HepG2 (cell line): ENCODE data around the gene CDKN1A. TPM values are rescaled to one million over a fixed set of nuclear protein-coding genes. Genes with fewer than 3 reads are reported as not detected.

Experiments
- ATAC-seq: fragments of 200-7000 bp; cut with Tn5 transposase; 3 replicates; pipeline ENCODE4 v1.9.1; 2020; ENCODE audit warnings: mild to moderate bottlenecking, moderate library complexity
- BruUV-seq: library from RNA; stranded (reverse); fragments of 400-500 nt; replicated peaks from 2 replicates; lab custom pipeline; 2021; lab: Mats Ljungman, UMichigan
- CTCF ChIA-PET: fragments of 300-600 bp; formaldehyde crosslinking; extraction: SDS; loops from one replicate; lab custom pipeline; 2021; ENCODE audit warnings: low total read pairs, inconsistent platforms, low intra/inter-chr PET ratio; lab: Yijun Ruan, JAX
- POLR2A ChIA-PET: fragments of 350-600 bp; sonication (Branson Sonifier 250); formaldehyde crosslinking; loops from one replicate; lab custom pipeline; 2020; ENCODE audit warnings: antibody characterized with exemption, inconsistent platforms; lab: Yijun Ruan, JAX
- DNase-seq: peaks from one replicate; pipeline ENCODE4 v3.0.0-alpha.2; 2015; ENCODE audit warnings: low spot score
- FAIRE-seq: peaks from 3 replicates; lab custom pipeline; 2011; peaks lifted over from hg19 to GRCh38; lab: Jason Lieb, UNC
- H2AFZ ChIP-seq: one replicate; pipeline ENCODE4 v1.6.1; 2011; ENCODE audit warnings: low read length, inconsistent platforms
- H3K27ac ChIP-seq: fragments of 300-600 bp; 3 replicates; pipeline ENCODE4 v1.8.0; 2011; ENCODE audit warnings: mixed run types, mild to moderate bottlenecking, mixed read lengths, low read length, inconsistent platforms; ENCODE audit not compliant: insufficient read depth; ENCODE audit errors: extremely low read length
- H3K27me3 ChIP-seq, 2 experiments: fragments of 200-600 bp in 1 of 2; 2 replicates in 1 of 2; 3 replicates in 1 of 2; pipeline versions ENCODE4 v1.6.0 to v1.8.0; 2011; ENCODE audit warnings: low read length in 2 of 2, mild to moderate bottlenecking in 2 of 2, moderate library complexity in 2 of 2, inconsistent platforms in 1 of 2; ENCODE audit not compliant: insufficient read depth in 2 of 2, control insufficient read depth in 1 of 2
- H3K36me3 ChIP-seq, 2 experiments: fragments of 200-600 bp in 1 of 2; replicated peaks in 1 of 2; 2 replicates in 1 of 2; 3 replicates in 1 of 2; pipeline versions ENCODE4 v1.5.1 to v1.8.0; 2011; ENCODE audit warnings: low read length in 2 of 2, inconsistent platforms in 1 of 2; ENCODE audit not compliant: insufficient read depth in 2 of 2, control insufficient read depth in 1 of 2
- H3K4me1 ChIP-seq: 2 replicates; pipeline ENCODE4 v1.5.1; 2012; ENCODE audit warnings: low read length, inconsistent platforms; ENCODE audit not compliant: insufficient read depth
- H3K4me2 ChIP-seq: 2 replicates; pipeline ENCODE4 v1.6.0; 2011; ENCODE audit warnings: low read depth, low read length, inconsistent platforms
- H3K4me3 ChIP-seq, 3 experiments: fragments of 200-600 bp in 1 of 3; sonication (generic), shearing (Covaris generic) in 1 of 3; replicated peaks in 1 of 3; 2 replicates each; pipeline ENCODE4 v1.5.1; 2011 to 2016; ENCODE audit warnings: low read length in 3 of 3, inconsistent platforms in 2 of 3, low read depth in 2 of 3, mild to moderate bottlenecking in 2 of 3, control low read depth in 1 of 3, mixed read lengths in 1 of 3; ENCODE audit not compliant: insufficient read depth in 1 of 3
- H3K79me2 ChIP-seq: one replicate; pipeline ENCODE4 v1.6.1; 2011; ENCODE audit warnings: low read length, inconsistent platforms; ENCODE audit not compliant: insufficient read depth
- H3K9ac ChIP-seq: 2 replicates; pipeline ENCODE4 v1.6.0; 2011; ENCODE audit warnings: mild to moderate bottlenecking, low read depth, low read length, inconsistent platforms; ENCODE audit not compliant: insufficient read depth
- H3K9me3 ChIP-seq: 2 replicates; pipeline ENCODE4 v1.5.1; 2012; ENCODE audit warnings: mild to moderate bottlenecking, low read length
- H4K20me1 ChIP-seq: 2 replicates; pipeline ENCODE4 v1.6.0; 2011; ENCODE audit warnings: inconsistent platforms, mild to moderate bottlenecking, low read length, moderate library complexity; ENCODE audit not compliant: insufficient read depth
- AGO2 ChIP-seq: fragments of 200-400 bp; formaldehyde crosslinking; optimal IDR thresholded peaks from 2 replicates; pipeline ENCODE3; 2017; ENCODE audit warnings: mild to moderate bottlenecking, low read depth, low read length, moderate library complexity
- KMT2A ChIP-seq: sonication (generic); formaldehyde crosslinking; IDR thresholded peaks from 2 replicates; pipeline ENCODE4 v1.4.0; 2020; ENCODE audit warnings: missing genetic modification reagents
- MEIS2 ChIP-seq: sonication (generic); formaldehyde crosslinking; IDR thresholded peaks from 2 replicates; pipeline ENCODE4 v1.9.0; 2021; ENCODE audit warnings: mild to moderate bottlenecking, missing genetic modification reagents
- SIX1 ChIP-seq: sonication (generic); formaldehyde crosslinking; IDR thresholded peaks from 2 replicates; pipeline ENCODE4 v1.4.0; 2020; ENCODE audit warnings: missing genetic modification reagents, borderline replicate concordance
- ZMYM3 ChIP-seq: sonication (generic); formaldehyde crosslinking; IDR thresholded peaks from 2 replicates; pipeline ENCODE4 v1.5.1; 2020; ENCODE audit warnings: mild to moderate bottlenecking, missing genetic modification reagents
- WGBS: methylation state at CpG from one replicate; pipeline ENCODE4 v1.1.6; 2017; ENCODE audit warnings: low lambda C conversion rate; 5-methylcytosine and 5-hydroxymethylcytosine counted together
- in situ Hi-C: cut with HindIII; loops from 2 replicates; pipeline ENCODE4 v1.10.0; 2017; ENCODE audit warnings: low pct_unique_long_range_greater_than_20kb; ENCODE audit not compliant: extremely low pct_ligation_motif_present
- intact Hi-C: fragments of 100-400 bp; cut with micrococcal nuclease; formaldehyde crosslinking; loops from one replicate; pipeline ENCODE4 v1.10.0; 2022; ENCODE audit not compliant: unreplicated experiment
- polyA plus RNA-seq, 8 experiments: library from polyadenylated mRNA; depleted of rRNA in 3 of 8; stranded (reverse) in 7 of 8; unstranded in 1 of 8; fragments of >200 nt; fragmentation: Illumina TruSeq in 4 of 8; extraction: Trizol in 4 of 8; gene quantifications; 2 replicates each; pipeline versions ENCODE4 v1.2.1 to v1.2.3, GENCODE V29; 2011 to 2016; ENCODE audit warnings: low read depth in 4 of 8, missing spikeins in 1 of 8, mixed read lengths in 1 of 8; ENCODE audit not compliant: insufficient read depth in 1 of 8
- total RNA-seq, 5 experiments: library from RNA; depleted of rRNA; stranded (reverse); fragments of >200 nt; fragmentation: Illumina TruSeq; extraction: Trizol; gene quantifications; 2 replicates each; pipeline ENCODE4 v1.2.3, GENCODE V29; 2016; ENCODE audit warnings: low read depth in 1 of 5
- TF ChIP-seq, protein P1 (sequence below): sonication (generic); formaldehyde crosslinking; IDR thresholded peaks from 2 replicates; pipeline ENCODE4 v1.8.0; 2022; ENCODE audit warnings: mild to moderate bottlenecking, missing genetic modification reagents
- TF ChIP-seq, protein P2 (sequence below): sonication (generic); formaldehyde crosslinking; IDR thresholded peaks from 2 replicates; pipeline ENCODE4 v1.4.0; 2020; ENCODE audit warnings: low read depth, mild to moderate bottlenecking, missing genetic modification reagents

CDKN1A gene
- total and polyA plus RNA-seq, 2 of the 13 experiments (the other 11 are each of a cell fraction or from before 2014, with no cell fraction given): 60.7 to 92.1 TPM

GRCh38 chr6:36636283-36636682, 42.2 kb upstream of the CDKN1A start:
- Histone ChIP-seq H4K20me1 (no peaks in the 10 kb centered on the region), H3K9ac (no peak overlapping the region), H3K4me3 (no peak overlapping the region), H3K27ac (no peak overlapping the region), H3K27me3 (peaks cover 5 to 26% of the 10 kb centered on the region in 2 experiments), H3K4me2 (no peak overlapping the region), H3K79me2 (no peaks in the 10 kb centered on the region), H3K9me3 (no peaks in the 10 kb centered on the region), H3K36me3 (no peaks in the 10 kb centered on the region), H3K4me1 (peaks cover 52% of the 10 kb centered on the region), H2AFZ (no peak overlapping the region)
- no peak for TF ChIP-seq KMT2A (CRISPR knock-in tag)
- TF ChIP-seq, protein P1, sequence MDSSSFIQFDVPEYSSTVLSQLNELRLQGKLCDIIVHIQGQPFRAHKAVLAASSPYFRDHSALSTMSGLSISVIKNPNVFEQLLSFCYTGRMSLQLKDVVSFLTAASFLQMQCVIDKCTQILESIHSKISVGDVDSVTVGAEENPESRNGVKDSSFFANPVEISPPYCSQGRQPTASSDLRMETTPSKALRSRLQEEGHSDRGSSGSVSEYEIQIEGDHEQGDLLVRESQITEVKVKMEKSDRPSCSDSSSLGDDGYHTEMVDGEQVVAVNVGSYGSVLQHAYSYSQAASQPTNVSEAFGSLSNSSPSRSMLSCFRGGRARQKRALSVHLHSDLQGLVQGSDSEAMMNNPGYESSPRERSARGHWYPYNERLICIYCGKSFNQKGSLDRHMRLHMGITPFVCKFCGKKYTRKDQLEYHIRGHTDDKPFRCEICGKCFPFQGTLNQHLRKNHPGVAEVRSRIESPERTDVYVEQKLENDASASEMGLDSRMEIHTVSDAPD (CRISPR knock-in tag): no peak
- no peak for TF ChIP-seq AGO2
- TF ChIP-seq, protein P2, sequence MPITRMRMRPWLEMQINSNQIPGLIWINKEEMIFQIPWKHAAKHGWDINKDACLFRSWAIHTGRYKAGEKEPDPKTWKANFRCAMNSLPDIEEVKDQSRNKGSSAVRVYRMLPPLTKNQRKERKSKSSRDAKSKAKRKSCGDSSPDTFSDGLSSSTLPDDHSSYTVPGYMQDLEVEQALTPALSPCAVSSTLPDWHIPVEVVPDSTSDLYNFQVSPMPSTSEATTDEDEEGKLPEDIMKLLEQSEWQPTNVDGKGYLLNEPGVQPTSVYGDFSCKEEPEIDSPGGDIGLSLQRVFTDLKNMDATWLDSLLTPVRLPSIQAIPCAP (CRISPR knock-in tag): no peak
- TF ChIP-seq ZMYM3: 0 out of 2 replicates have a peak, but pooled peaks have one; percentile 31
- TF ChIP-seq MEIS2: no peak
- no peak for TF ChIP-seq SIX1 (CRISPR knock-in tag)
- no TSS peak for BruUV-seq
- 21% methylated on average over 5 of the region's 5 CpGs for WGBS
- FAIRE-seq: no peak
- intact Hi-C loops (no loop called here), in situ Hi-C loops (no loop called here)
- ATAC-seq: no peak
- ChIA-PET POLR2A (no interaction called here), CTCF (no interaction called here)
- no peak for DNase-seq
